ENCODE data around the gene RTF2.

The RTF2 gene, protein sequence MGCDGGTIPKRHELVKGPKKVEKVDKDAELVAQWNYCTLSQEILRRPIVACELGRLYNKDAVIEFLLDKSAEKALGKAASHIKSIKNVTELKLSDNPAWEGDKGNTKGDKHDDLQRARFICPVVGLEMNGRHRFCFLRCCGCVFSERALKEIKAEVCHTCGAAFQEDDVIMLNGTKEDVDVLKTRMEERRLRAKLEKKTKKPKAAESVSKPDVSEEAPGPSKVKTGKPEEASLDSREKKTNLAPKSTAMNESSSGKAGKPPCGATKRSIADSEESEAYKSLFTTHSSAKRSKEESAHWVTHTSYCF

DNA sequence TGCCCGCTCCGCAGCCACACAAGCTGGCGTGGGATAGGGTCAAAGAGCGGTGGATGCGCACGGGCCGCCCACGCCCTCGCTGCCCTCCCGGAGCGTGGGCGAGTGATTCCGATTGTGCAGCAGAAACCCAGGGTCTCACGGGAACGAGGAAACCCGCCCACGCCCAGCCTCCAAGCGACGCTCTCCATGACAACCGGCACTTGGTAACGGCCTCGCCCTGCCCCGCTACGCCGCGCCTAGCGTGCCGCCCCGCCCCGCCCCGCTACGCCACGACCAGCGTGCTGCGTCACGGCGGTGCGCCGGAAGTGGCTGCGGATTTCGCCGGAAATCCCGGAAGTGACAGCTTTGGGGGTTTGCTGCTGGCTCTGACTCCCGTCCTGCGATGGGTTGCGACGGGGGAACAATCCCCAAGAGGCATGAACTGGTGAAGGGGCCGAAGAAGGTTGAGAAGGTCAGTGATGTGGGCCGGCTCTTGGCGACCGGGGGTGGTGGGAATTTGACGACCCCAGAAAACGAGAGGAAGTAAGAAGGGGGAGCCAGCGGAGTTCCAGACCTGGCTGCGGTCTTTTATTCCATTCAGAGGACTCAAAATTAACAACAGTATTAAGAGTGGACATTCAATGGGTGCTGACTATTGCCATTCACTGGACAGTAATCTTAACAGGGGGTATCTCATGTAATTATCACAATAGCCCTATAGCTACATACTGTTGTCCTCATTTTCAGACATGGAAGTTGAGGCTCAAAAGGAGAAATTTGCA is at the start of gene RTF2:
TSS of gene RTF2 (plus strand) at position 312 of the 761 bp plus-strand sequence. CDS start at position 383, 71 bp downstream.
- ATAC-seq, result peak; percentile 99 to 100

DNA sequence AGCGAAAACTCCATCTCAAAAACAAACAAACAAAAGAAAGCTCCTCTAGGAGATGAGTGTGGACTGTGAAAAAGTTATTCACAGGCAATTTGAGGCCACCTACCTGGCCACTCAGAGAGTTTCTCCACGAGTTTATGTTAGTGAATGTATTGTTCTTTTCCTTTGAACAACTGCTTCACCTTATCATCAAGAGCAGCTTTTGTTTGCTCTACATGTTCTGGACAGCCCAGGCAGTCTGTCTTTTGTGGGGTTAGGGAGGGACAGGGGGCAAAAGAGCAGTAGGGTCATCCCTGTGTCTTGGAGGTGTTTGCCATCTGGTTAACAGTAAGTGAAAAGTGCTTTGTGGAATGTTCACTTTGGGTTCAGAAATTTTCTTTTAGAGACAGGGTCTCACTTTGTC is 48.4 kb upstream of the RTF2 start:
- no peak for ATAC-seq

DNA sequence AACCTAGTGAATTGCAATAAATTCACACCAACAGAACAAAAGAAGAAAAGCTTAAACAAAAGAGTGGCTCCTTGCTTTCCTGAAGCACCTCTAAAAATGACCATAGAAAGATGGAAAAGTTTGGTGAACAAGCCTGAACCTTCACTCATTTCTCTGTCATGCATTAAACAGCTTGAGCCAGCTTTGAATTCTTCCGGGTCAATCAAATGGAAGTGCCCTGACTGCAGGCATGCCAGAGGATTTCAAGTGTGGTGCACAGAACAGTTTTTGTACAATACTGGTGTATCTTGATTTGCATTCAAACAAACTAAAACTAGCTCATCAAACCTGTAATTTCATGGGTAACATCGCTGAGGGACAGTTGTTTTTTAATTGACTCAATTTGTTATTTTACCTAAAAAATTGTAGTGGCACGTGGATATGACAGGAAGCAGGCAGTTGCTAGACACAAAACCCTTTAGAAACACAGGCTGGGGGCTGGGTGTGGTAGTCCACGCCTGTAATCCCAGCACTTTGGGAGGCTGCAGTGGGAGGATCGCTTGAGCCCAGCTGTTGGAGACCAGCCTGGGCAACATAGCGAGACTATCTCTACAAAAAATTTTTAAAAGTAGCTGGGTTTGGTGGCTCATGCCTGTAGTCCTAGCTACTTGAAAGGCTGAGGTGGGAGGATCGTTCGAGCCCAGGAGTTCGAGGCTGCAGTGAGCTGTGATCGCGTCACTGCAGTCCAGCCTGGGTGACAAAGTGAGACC is 47.3 kb upstream of the RTF2 start:
- ATAC-seq, result no peak

DNA sequence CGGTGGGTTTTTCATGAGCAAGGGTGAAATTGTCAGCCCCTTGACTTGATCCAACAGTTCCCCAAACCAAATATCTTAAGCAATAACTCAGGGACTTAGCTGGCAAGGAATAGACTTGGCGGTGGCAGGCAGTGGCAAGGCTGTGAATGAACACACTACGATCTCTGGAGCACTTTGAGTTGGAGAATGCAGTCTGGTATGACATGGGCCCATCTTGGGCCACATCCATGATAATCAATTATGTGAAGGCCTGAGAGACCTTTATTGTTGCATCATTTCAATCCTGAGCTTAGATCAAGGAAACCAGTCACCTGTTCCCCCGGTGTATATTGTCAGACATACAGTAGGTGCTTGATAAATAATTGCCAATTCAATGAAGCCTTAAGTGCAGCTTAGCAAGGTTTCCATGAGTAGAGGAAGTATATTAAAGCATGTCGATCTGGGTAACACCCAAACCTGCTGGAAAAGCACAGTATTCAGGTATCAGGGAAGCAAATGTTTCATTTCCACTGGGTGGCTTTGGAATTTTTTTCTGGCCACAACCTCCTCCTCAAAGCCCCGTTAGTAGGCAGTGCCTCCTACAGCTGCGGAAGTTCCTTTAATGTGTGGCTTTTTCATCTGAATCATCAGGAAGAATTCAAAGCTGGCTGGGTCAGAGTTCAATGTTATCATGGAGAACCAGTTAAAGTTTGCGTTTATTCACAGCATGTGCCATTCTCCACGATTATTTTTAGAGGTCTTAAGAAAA is 46.2 kb upstream of the RTF2 start:
- no peak for ATAC-seq

DNA sequence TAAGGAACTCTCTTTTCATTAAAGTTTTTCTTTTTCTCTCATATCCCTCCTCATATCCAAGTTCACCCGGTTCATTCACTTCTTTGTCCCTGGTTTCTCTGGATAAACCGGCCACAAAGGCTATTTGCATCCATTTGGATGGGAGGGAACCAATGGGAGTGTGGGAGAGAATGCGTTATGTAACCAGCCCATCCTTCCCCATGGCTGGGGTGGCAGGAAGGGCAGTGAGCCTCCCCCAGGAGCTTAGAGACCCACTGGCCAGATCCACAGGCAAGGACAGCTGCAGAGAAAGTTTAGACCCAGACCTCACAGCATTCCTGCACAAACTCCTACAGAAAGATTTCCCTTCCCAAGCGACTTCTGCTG is 45.6 kb upstream of the RTF2 start:
- no peak for ATAC-seq

DNA sequence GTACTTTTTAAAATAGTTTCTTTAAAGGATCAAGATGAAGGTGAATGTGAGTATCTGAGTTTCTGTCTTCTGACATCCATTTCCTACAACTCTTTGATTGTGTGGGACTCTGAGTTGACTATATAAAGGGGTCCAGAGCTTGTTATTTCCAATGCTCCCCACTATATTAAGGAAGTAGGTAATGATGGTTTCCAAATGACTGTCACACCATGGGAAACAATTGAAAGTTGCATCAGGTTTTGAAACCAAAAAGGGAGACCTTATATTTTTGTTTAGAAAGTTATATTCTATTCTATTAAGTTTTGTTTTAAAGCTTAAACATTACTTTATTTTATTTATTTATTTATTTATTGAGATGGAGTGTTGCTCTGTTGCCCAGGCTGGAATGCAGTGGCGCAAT is 45.2 kb upstream of the RTF2 start:
- ATAC-seq, result no peak

DNA sequence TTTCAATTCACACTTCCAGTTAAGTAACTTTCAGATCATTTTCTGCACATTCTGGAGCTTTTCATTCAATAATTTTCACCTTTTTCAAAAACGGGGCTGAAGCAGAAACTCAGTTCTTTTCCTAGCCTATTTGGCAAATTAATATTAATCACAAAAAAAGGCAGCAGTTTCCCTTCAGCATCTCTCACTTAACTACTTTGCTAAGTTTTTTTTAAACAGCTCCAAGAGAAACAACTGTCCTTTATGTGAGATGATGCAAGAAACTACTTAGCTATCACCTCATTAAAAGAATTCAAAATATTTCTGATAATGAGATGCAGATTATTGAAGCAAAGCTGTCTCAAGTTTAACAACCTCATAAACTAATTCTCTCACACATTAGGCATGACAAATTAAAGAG is 44.5 kb upstream of the RTF2 start:
- no peak for ATAC-seq

DNA sequence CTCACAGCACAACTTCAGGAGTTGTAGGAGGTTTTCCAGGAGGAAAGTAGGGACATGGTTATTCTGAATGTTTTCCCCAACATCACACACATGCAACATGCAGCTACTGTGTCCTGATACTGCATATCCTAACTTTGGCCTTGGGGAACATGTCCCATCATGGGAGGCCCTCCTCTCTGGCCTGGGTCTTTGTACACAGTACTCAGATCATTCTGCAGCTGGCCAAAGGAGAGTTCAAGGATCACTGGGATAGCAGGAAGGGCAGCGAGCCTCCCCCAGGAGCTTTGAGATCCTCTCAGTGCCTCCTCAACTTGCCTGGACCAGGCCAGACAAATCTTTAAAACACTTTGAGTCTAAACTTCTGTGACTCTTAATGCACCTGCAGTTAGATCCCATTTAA is 43.5 kb upstream of the RTF2 start:
- no peak for ATAC-seq

DNA sequence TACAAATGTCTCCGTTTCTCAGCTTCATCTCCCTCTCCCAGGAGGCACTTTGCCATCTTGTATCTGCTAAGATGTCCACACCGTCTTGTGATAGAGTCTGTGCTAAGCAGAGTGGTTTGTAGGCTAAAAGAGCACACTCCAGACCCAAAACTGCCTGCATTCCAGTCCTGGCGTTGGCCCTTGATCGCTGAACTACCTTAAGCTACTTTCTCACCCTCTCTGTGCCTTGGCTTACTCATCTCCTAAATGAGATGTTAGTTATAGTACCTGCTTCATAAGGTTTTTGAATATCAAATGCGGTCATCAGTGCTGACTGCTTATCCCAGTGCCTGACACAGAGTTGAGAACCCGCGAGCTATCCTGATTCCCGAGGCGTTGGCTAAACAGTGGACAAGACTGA is 42.4 kb upstream of the RTF2 start:
- no peak for ATAC-seq

DNA sequence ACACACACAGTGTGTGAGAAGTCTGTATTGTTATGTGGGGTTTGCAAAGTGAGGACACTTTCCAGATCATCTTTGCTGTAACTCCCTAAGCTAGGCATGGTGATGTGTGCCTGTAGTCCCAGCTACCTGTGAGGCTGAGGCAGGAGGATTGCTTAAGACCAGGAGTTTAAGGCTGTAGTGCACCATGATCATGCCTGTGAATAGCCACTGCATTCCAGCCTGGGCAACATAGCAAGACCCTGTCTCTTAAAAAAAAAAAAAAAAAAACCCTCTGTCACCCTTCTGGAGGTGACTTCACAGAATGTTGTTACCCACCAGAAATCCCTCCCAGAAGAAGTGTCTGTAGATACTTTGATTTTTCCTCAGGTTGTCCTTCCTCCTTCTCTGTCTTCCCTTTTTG is 41.5 kb upstream of the RTF2 start:
- ATAC-seq, result no peak

DNA sequence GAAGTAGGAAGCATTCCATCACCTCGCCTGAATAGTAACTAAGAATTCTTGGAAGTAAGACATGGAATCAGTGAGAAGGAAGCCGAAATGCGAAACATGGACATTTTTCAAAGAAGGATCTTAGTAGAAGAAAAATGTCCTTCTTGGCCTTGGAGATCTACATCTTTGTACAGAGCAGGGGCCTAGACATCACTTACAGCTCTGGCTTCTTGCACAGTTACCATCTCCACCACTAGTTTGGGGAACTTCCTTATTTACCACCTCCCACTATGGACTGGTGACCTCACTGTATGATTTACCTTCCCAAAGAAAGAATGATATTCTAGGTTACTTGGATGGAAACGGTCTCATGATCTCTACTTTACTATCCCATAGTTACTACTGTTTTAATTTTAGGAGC is 40.6 kb upstream of the RTF2 start:
- ATAC-seq, result no peak

DNA sequence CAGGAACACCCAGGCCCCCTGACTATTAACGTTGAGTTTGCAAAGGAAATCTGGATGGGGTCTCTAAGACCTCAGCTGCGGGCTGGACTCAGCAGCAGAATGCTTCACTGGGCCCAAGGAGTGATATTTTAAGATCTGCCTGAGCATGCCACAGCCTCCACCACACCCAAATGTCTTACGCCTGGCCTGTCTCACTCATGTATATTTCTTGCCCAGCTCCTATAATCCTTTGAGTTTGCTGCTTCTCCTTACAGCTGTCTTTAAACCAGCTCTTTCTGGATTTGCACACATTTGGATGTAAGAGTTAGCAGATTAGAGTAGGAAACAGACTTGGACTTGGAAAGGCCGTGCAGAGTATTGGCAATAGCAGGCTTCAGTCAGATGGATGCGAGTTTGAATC is 40.0 kb upstream of the RTF2 start:
- no peak for ATAC-seq

DNA sequence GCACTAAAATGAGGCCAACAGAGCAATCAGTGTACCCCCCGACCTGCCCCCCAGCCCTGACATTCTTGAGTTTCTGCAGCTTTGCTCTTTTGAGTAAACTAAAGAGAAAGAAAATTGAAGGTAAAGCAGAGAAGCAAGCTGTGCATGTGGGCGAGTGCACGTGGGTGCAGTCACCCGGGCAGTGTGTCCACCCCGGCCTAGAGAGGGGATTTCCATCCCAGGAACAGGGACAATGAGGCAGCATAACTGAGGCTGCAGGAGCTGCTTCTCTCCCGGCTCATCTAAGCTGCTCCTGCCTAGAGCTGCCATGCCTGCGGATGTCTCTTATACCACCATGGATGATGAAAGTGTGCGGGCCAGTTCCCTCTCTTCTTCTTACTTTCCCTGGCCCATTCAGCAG is 39.5 kb upstream of the RTF2 start:
- no peak for ATAC-seq

DNA sequence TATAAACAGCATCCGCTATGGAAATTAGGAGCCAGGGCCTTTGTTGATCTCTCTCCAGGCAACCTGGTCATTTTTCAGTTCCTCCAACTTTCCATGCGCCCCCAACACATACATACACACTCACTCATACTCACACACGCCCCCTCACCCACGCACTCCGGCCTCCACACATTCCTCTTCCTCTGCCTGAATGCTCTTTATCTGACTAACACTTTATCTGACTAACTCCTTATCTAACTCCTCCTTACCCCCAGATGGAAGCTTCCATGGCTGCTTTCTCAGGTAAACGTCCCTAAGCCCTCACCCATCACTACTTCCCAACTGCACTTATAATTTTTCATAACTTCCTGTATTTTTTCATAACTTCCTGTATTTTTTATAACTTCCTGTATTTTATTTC is 38.9 kb upstream of the RTF2 start:
- ATAC-seq, result peak in 1 of 2 donors; percentile 45

DNA sequence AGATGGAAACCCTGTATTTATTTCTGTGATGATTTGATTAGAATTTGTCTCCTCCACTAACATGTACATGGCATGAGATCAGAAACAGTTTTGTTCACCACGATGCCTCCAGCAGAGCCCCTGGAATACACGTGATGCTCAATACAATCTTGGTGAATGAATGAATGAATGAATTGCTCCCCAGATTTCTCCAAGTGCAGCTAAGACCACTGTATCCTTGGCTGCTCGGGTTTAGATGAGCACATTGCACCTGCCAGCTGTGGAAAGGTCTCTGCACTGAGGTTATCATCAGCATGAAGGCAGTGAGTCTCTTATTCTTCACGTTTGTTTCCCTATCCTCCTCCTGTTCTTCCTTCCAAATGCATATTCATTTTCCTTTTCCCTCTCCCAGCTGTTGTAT is 38.5 kb upstream of the RTF2 start:
- no peak for ATAC-seq

DNA sequence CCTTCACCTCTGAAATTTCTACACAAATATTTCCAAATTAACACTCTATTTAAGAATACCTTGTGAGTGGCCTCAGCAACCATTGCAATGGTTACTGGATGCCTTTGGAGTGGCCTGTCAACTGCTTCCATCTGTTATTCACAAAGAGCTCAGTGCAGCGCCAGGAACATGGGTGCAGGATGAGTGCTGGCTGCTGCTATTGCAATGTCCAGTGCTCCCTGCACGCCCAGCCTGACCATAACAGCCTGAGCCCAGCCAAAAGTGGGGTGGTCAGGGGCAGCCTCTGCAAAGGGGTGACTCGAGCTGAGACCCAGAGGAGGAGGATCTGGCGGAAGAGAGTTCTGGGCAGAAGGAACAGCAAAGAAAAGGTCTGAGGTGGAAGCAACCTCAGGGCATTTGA is 38.0 kb upstream of the RTF2 start:
- ATAC-seq, result no peak

DNA sequence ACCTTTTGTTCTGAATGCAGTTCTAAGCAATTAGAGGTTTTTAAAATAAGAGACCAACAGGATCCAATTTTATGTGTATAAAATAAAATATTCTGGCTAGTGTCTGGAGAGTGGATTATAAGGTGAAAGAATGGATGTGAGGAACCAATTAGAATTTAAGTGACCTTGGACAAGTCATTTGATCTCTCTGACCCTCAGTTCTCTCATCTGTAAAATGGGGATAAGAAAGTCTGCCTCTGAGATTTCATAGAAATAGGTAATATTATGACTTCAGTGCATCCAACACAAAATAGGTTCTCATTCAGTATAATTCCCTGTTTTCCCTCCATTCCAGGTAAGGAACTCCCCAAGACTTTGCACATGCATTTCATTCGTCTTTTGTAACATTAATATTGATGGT is 37.5 kb upstream of the RTF2 start:
- no peak for ATAC-seq

DNA sequence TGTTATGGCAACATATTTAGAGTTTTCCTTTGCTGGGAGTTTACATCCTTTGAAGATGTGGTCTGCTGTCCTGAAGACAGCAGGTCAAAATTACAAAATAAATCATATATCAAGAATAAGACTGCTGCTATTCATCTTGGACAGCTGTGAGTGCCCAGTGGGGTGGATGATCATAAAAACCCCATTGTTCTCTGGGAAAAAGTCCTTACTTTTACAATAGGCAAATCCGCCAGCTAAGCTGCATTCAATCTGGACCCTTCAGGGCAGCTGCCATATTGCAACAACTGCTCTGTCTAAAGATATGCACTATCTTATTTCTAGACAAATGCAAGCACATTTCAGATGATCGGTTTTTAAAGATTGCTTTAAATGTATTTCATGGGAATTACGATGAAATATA is 37.0 kb upstream of the RTF2 start:
- ATAC-seq, result no peak

DNA sequence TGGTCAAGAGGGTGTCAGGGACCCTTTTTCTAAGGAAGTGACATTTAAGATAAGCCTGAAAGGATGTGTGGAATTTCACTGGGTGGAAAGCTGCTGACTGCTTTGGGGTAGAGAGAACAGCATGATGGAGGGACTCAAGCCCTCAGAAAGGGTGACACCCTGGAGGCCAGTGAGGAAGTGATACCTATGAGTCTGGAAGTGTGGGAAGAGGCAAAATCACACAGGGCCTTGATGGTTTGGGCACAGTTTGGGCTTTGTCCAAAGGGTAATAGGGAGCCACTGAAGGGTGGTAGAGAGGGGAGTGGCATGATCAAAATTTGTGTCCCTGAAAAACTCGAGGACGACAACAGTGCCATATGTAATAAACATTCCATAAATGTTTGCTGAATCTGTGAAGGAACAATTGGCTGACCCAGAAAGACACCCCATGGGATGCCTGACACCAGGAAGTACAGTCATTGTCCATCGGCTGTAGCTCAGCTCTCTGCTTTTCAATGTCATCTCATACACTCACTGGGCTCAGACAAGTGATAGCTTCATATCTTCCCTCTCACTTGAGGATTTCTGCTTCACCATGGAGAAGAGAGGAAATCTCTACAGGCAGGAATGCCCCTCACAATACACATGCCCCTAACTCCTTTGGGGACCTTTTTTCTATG is 35.1 kb upstream of the RTF2 start:
- no peak for ATAC-seq

DNA sequence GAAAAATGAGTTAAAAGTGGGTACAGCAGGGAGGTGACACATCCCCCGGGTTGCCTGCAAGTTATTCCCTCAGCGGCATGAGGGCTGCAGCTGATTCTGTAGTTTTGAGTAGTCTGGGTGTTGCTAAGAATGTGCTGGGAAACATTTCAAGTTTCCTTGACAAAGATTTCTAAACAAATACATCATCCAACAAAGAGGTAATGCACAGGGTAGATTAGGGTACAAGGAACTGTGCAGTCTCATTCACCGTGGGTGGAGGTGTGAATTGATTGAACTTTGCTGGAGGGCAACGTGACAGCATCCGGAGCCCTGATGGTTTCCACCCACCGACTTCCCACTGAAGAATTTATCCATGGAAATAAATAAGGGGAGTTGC is 34.6 kb upstream of the RTF2 start:
- no peak for ATAC-seq

DNA sequence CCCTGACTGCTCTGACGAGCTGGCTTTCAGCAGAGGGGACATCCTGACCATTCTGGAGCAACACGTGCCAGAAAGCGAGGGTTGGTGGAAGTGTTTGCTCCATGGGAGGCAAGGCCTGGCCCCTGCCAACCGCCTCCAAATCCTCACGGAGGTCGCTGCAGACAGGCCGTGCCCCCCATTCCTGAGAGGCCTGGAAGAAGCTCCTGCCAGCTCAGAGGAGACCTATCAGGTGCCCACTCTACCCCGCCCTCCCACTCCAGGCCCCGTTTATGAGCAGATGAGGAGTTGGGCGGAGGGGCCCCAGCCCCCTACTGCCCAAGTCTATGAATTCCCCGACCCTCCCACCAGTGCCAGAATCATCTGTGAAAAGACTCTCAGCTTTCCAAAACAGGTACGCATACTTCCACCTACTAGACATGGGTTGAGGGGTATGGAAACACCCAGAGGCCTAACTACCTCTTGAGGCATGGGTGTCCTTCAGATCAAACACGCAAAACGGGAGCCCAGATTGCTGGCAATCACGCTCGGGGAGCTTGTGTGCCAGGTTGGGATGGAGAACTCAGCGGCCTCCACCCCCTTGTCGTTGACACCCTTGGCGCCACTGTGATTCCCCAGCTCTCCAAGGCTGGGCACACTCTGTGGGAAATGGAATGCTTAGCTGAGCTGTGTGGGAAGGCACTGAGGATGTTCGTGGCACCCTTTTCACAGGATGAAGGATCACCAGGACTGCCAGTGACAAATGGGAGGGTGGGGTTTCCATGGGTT is 31.0 kb upstream of the RTF2 start:
- no peak for ATAC-seq

DNA sequence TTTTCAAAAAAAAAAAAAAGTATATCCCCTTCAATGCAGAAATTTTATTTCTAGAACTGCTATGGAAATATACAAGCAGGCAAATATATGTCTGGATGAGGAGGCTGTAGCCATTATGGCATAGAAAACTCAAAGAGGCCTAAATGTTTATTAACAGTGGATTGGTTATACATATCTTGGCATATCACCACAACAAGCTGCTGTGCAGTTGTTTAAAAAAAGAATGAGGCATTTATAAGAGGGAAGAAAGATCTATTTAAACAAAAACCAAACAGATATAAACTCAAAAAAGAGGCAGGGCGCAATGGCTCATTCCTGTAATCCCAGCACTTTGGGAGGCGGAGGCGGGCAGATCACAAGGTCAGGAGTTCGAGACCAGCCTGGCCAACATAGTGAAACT is 30.1 kb upstream of the RTF2 start:
- no peak for ATAC-seq
